ENCODE measurements around the gene CD300E.

CD300E gene

GRCh38 chr17:74599448-74599939, 24.0 kb downstream of the CD300E start:
- no peak for TF ChIP-seq CTCF (IDR thresholded peaks at IDR 0.05; ENCODE audit: insufficient read depth, missing control alignments)
- DNase-seq (ENCODE audit: insufficient read length, low spot score) (no peak), FAIRE-seq (no peak)

- FAIRE-seq (no peak), DNase-seq (ENCODE audit: insufficient read length, low spot score) (no peak)
- TF ChIP-seq CTCF (IDR thresholded peaks at IDR 0.05; ENCODE audit: insufficient read depth, missing control alignments) = no peak
These were observed 24.5 kb downstream of the CD300E start for GRCh38 chr17:74599023-74599399.

- no peak for FAIRE-seq
- no peak for DNase-seq (ENCODE audit: insufficient read length, low spot score)
- no peak for TF ChIP-seq CTCF (IDR thresholded peaks at IDR 0.05; ENCODE audit: insufficient read depth, missing control alignments)
These were observed 25.1 kb downstream of the CD300E start for GRCh38 chr17:74598346-74599022.

- FAIRE-seq (no peak), DNase-seq (ENCODE audit: insufficient read length, low spot score) (no peak)
- no peak for TF ChIP-seq CTCF (IDR thresholded peaks at IDR 0.05; ENCODE audit: insufficient read depth, missing control alignments)
These were observed 26.3 kb downstream of the CD300E start for GRCh38 chr17:74597069-74597790.

- DNase-seq (ENCODE audit: insufficient read length, low spot score) (no peak), FAIRE-seq (no peak)
- no peak for TF ChIP-seq CTCF (IDR thresholded peaks at IDR 0.05; ENCODE audit: insufficient read depth, missing control alignments)
These were observed 28.3 kb downstream of the CD300E start for GRCh38 chr17:74595037-74595750.

- DNase-seq (ENCODE audit: insufficient read length, low spot score) (no peak), FAIRE-seq (no peak)
- TF ChIP-seq CTCF (IDR thresholded peaks at IDR 0.05; ENCODE audit: insufficient read depth, missing control alignments) = no peak
These were observed 31.2 kb downstream of the CD300E start, which contains the start of gene CD300LD for GRCh38 chr17:74592087-74592990. CD300LD (minus strand) TSS chr17:74592283; CDS start chr17:74592202, 81 bp downstream.
